Activated CD8-positive, alpha-beta T cell treated with anti-CD3 and anti-CD28 coated beads, Interleukin-2, amount 10 ng/mL, durations not matched to agents 7 days and 5 days (primary cell): ENCODE measurements around the gene RASL12. TPM values are rescaled to one million over a fixed set of nuclear protein-coding genes. Genes with fewer than 3 reads are reported as not detected.
"Not testable (repeated sequence)": the region's sequence is repeated elsewhere in the genome, so short reads cannot be mapped to it uniquely, and the experiment has no call there.

Experiments used
- ATAC-seq: fragments of 150-1000 bp; cut with Tn5 transposase; one replicate; pipeline ENCODE4 v1.10.0; 2021; ENCODE audit warnings: moderate library complexity
- CTCF ChIA-PET: fragments of 350-600 bp; sonication (Branson Sonifier 250); formaldehyde crosslinking; loops from one replicate; lab custom pipeline; 2021; ENCODE audit warnings: antibody characterized with exemption; lab: Charles Lee
- POLR2A ChIA-PET: fragments of 350-600 bp; sonication (Branson Sonifier 250); formaldehyde crosslinking; loops from one replicate; lab custom pipeline; 2021; ENCODE audit warnings: antibody characterized with exemption; lab: Charles Lee
- DNase-seq: peaks from one replicate; pipeline ENCODE4 v3.0.0-alpha.2; 2020
- H3K27ac Mint-ChIP-seq: one replicate; pipeline ENCODE4 v1.8.0; 2021; ENCODE audit warnings: mild to moderate bottlenecking, mixed read lengths
- H3K27me3 Mint-ChIP-seq: one replicate; pipeline ENCODE4 v1.8.0; 2021; ENCODE audit warnings: low read depth, mixed read lengths
- H3K36me3 Mint-ChIP-seq: one replicate; pipeline ENCODE4 v1.8.0; 2021; ENCODE audit warnings: low read depth, mixed read lengths
- H3K4me1 Mint-ChIP-seq: one replicate; pipeline ENCODE4 v1.8.0; 2021; ENCODE audit warnings: low read depth, mixed read lengths
- H3K4me3 Mint-ChIP-seq: one replicate; pipeline ENCODE4 v1.8.0; 2021; ENCODE audit warnings: mild to moderate bottlenecking, mixed read lengths
- H3K9me3 Mint-ChIP-seq: one replicate; pipeline ENCODE4 v1.8.0; 2022; ENCODE audit warnings: mixed read lengths; ENCODE audit not compliant: insufficient read depth
- total RNA-seq, 2 experiments: library from RNA; stranded (reverse); gene quantifications; one replicate each; pipeline ENCODE4 v1.2.3, GENCODE V29; 2021

The RASL12 gene
- total RNA-seq, 2 experiments from 2014 or later = not detected

GRCh38 chr15:65050270-65050669 is 17.5 kb downstream of the RASL12 start:
- H3K27me3 Mint-ChIP-seq = peaks cover 8% of the 10 kb centered on the region
- H3K36me3 Mint-ChIP-seq = no peaks in the 10 kb centered on the region
- no peaks in the 10 kb centered on the region for H3K9me3 Mint-ChIP-seq
- H3K4me1 Mint-ChIP-seq = peaks cover 21% of the 10 kb centered on the region
- POLR2A ChIA-PET = no interaction called here
- ATAC-seq (no peak), DNase-seq (no peak)
- CTCF ChIA-PET = interaction anchor here (0.9 kb wide), 1 partner anchor 9 kb away, joined by 3 read pairs; no protein-coding TSS in a partner anchor
- H3K27ac Mint-ChIP-seq = no peak overlapping the region
- no peak overlapping the region for H3K4me3 Mint-ChIP-seq

- Mint-ChIP-seq H3K36me3 (no peaks in the 10 kb centered on the region), H3K27me3 (peaks cover 8% of the 10 kb centered on the region), H3K9me3 (no peaks in the 10 kb centered on the region), H3K27ac (no peak overlapping the region), H3K4me3 (peak overlapping the region; percentile 46), H3K4me1 (peaks cover 15% of the 10 kb centered on the region)
- peak; percentile 86 for DNase-seq
- peak; percentile 97 for ATAC-seq
- CTCF ChIA-PET = no interaction called here
- POLR2A ChIA-PET = no interaction called here
These were observed 18.4 kb downstream of the RASL12 start for GRCh38 chr15:65049418-65049840.

- no peak for DNase-seq
- Mint-ChIP-seq H3K36me3 (no peaks in the 10 kb centered on the region), H3K9me3 (no peaks in the 10 kb centered on the region), H3K27ac (no peak overlapping the region), H3K4me1 (peaks cover 15% of the 10 kb centered on the region), H3K4me3 (no peak overlapping the region), H3K27me3 (peaks cover 8% of the 10 kb centered on the region)
- ChIA-PET CTCF (interaction anchor here (0.7 to 1.6 kb wide), 2 partner anchors 15 to 26 kb away, joined by 3 to 6 read pairs; no protein-coding TSS in a partner anchor), POLR2A (no interaction called here)
- no peak for ATAC-seq
These were observed 19.6 kb downstream of the RASL12 start for GRCh38 chr15:65048241-65048640.

- DNase-seq (no peak), ATAC-seq (no peak)
- H3K9me3 Mint-ChIP-seq = no peaks in the 10 kb centered on the region
- ChIA-PET POLR2A (no interaction called here), CTCF (interaction anchor here (3.2 kb wide), 1 partner anchor 11 kb away, joined by 23 read pairs; no protein-coding TSS in a partner anchor)
- H3K27me3 Mint-ChIP-seq = peaks cover 3% of the 10 kb centered on the region
- no peak within 1 kb of the TSS for H3K4me3 Mint-ChIP-seq
- no peak within 1 kb of the TSS for H3K27ac Mint-ChIP-seq
- no peaks in the 10 kb centered on the region for H3K36me3 Mint-ChIP-seq
- H3K4me1 Mint-ChIP-seq = peaks cover 10% of the 10 kb centered on the region
These were observed 22.9 kb downstream of the RASL12 start, which contains the start of gene SLC51B for GRCh38 chr15:65044724-65045481. SLC51B (plus strand) TSS chr15:65045387; CDS start chr15:65050005, 4,618 bp downstream.

- H3K27me3 Mint-ChIP-seq, H3K9me3 Mint-ChIP-seq, H3K36me3 Mint-ChIP-seq, H3K4me3 Mint-ChIP-seq, H3K27ac Mint-ChIP-seq, ATAC-seq, DNase-seq, H3K4me1 Mint-ChIP-seq, POLR2A ChIA-PET: not testable (repeated sequence)
- CTCF ChIA-PET = interaction anchor here (3.2 kb wide), 1 partner anchor 10 kb away, joined by 23 read pairs; no protein-coding TSS in a partner anchor
These were observed 23.6 kb downstream of the RASL12 start for GRCh38 chr15:65044218-65044617.

- no peak overlapping the region for H3K4me3 Mint-ChIP-seq
- H3K27ac Mint-ChIP-seq = no peak overlapping the region
- DNase-seq = no peak
- no peaks in the 10 kb centered on the region for H3K9me3 Mint-ChIP-seq
- ATAC-seq = no peak
- H3K27me3 Mint-ChIP-seq = peaks cover 3% of the 10 kb centered on the region
- CTCF ChIA-PET = interaction anchor here (1.0 to 3.2 kb wide), 8 partner anchors 9 to 255 kb away, joined by 3 to 23 read pairs (median 5); partner anchors contain the start of gene CLPX
- no peaks in the 10 kb centered on the region for H3K4me1 Mint-ChIP-seq
- POLR2A ChIA-PET = interaction anchor here (1.1 kb wide), 1 partner anchor 257 kb away, joined by 4 read pairs; no protein-coding TSS in a partner anchor
- no peaks in the 10 kb centered on the region for H3K36me3 Mint-ChIP-seq
These were observed 24.9 kb downstream of the RASL12 start for GRCh38 chr15:65042776-65043327.

- ATAC-seq (no peak), DNase-seq (no peak)
- Mint-ChIP-seq H3K9me3 (no peaks in the 10 kb centered on the region), H3K4me1 (no peaks in the 10 kb centered on the region), H3K27me3 (peaks cover 3% of the 10 kb centered on the region), H3K36me3 (no peaks in the 10 kb centered on the region), H3K27ac (no peak overlapping the region), H3K4me3 (no peak overlapping the region)
- CTCF ChIA-PET = interaction anchor here (1.3 to 1.8 kb wide), 2 partner anchors 42 to 256 kb away, joined by 5 to 6 read pairs; no protein-coding TSS in a partner anchor
- POLR2A ChIA-PET = interaction anchor here (0.8 kb wide), 1 partner anchor 14 kb away, joined by 3 read pairs; no protein-coding TSS in a partner anchor
These were observed 26.0 kb downstream of the RASL12 start for GRCh38 chr15:65041787-65042186.

- H3K36me3 Mint-ChIP-seq = no peaks in the 10 kb centered on the region
- peaks cover 3% of the 10 kb centered on the region for H3K27me3 Mint-ChIP-seq
- ChIA-PET CTCF (no interaction called here), POLR2A (no interaction called here)
- ATAC-seq = no peak
- H3K4me1 Mint-ChIP-seq = no peaks in the 10 kb centered on the region
- no peak for DNase-seq
- H3K9me3 Mint-ChIP-seq = no peaks in the 10 kb centered on the region
- no peak overlapping the region for H3K4me3 Mint-ChIP-seq
- H3K27ac Mint-ChIP-seq = no peak overlapping the region
These were observed 27.3 kb downstream of the RASL12 start for GRCh38 chr15:65040461-65040860.

GRCh38 chr15:65038836-65039235 is 29.0 kb downstream of the RASL12 start:
- Mint-ChIP-seq H3K4me1 (peaks cover 2% of the 10 kb centered on the region), H3K27ac (no peak overlapping the region), H3K9me3 (no peaks in the 10 kb centered on the region), H3K27me3 (peaks cover 3% of the 10 kb centered on the region), H3K4me3 (no peak overlapping the region), H3K36me3 (no peaks in the 10 kb centered on the region)
- CTCF ChIA-PET = interaction anchor here (1.2 kb wide), 1 partner anchor 15 kb away, joined by 3 read pairs; no protein-coding TSS in a partner anchor
- POLR2A ChIA-PET = no interaction called here
- no peak for ATAC-seq
- DNase-seq = no peak

- DNase-seq = no peak
- Mint-ChIP-seq H3K27ac (no peak overlapping the region), H3K4me3 (no peak overlapping the region), H3K4me1 (peaks cover 6% of the 10 kb centered on the region), H3K9me3 (no peaks in the 10 kb centered on the region), H3K27me3 (peaks cover 3% of the 10 kb centered on the region), H3K36me3 (no peaks in the 10 kb centered on the region)
- POLR2A ChIA-PET = no interaction called here
- CTCF ChIA-PET = interaction anchor here (1.2 kb wide), 1 partner anchor 15 kb away, joined by 3 read pairs; no protein-coding TSS in a partner anchor
- no peak for ATAC-seq
These were observed 29.4 kb downstream of the RASL12 start for GRCh38 chr15:65038428-65038827.

- Mint-ChIP-seq H3K27me3 (peaks cover 8% of the 10 kb centered on the region), H3K36me3 (no peaks in the 10 kb centered on the region), H3K4me3 (no peak overlapping the region), H3K4me1 (peaks cover 10% of the 10 kb centered on the region), H3K27ac (no peak overlapping the region), H3K9me3 (no peaks in the 10 kb centered on the region)
- ChIA-PET CTCF (no interaction called here), POLR2A (no interaction called here)
- DNase-seq (no peak), ATAC-seq (no peak)
These were observed 30.5 kb downstream of the RASL12 start for GRCh38 chr15:65037309-65037708.
